HUES6 (cell line): ENCODE results near the gene IKBKE.

ENCODE experiments used
- H3K27ac ChIP-seq: 2 replicates; pipeline ENCODE4 v1.7.0; 2013; ENCODE audit warnings: low read depth, mild to moderate bottlenecking, low read length, inconsistent platforms
- H3K27me3 ChIP-seq: 2 replicates; pipeline ENCODE4 v1.6.1; 2013; ENCODE audit warnings: low read length; ENCODE audit not compliant: control insufficient read depth, insufficient read depth
- H3K36me3 ChIP-seq: 2 replicates; pipeline ENCODE4 v1.6.1; 2013; ENCODE audit warnings: low read length; ENCODE audit not compliant: control insufficient read depth, insufficient read depth
- H3K4me1 ChIP-seq: 2 replicates; pipeline ENCODE4 v1.6.1; 2013; ENCODE audit warnings: low read length; ENCODE audit not compliant: control insufficient read depth, insufficient read depth
- H3K4me3 ChIP-seq: 2 replicates; pipeline ENCODE4 v1.5.1; 2013; ENCODE audit warnings: low read depth, low read length
- H3K9ac ChIP-seq: one replicate; pipeline ENCODE4 v1.6.1; 2013; ENCODE audit warnings: mild to moderate bottlenecking, low read length
- H3K9me3 ChIP-seq: 2 replicates; pipeline ENCODE4 v1.6.1; 2013; ENCODE audit warnings: low read depth, low read length; ENCODE audit not compliant: control insufficient read depth, insufficient read depth

The IKBKE gene

GRCh38 chr1:206455289-206455665, 15.0 kb upstream of the IKBKE start:
- Histone ChIP-seq H3K27ac (no peak overlapping the region), H3K4me3 (no peak overlapping the region), H3K9ac (no peak overlapping the region), H3K4me1 (peaks cover 14% of the 10 kb centered on the region), H3K9me3 (no peaks in the 10 kb centered on the region), H3K36me3 (peaks cover 73% of the 10 kb centered on the region), H3K27me3 (no peaks in the 10 kb centered on the region)

- H3K36me3 ChIP-seq: peaks cover 69% of the 10 kb centered on the region
- no peaks in the 10 kb centered on the region for H3K9me3 ChIP-seq
- H3K4me3 ChIP-seq: no peak overlapping the region
- no peaks in the 10 kb centered on the region for H3K27me3 ChIP-seq
- no peak overlapping the region for H3K27ac ChIP-seq
- peaks cover 14% of the 10 kb centered on the region for H3K4me1 ChIP-seq
- no peak overlapping the region for H3K9ac ChIP-seq
Measured at GRCh38 chr1:206455666-206456344, 14.5 kb upstream of the IKBKE start.

GRCh38 chr1:206456577-206457370, 13.5 kb upstream of the IKBKE start:
- Histone ChIP-seq H3K9ac (no peak overlapping the region), H3K27ac (no peak overlapping the region), H3K4me1 (peaks cover 14% of the 10 kb centered on the region), H3K9me3 (no peaks in the 10 kb centered on the region), H3K4me3 (no peak overlapping the region), H3K36me3 (peaks cover 69% of the 10 kb centered on the region), H3K27me3 (no peaks in the 10 kb centered on the region)

GRCh38 chr1:206457408-206458120, 12.7 kb upstream of the IKBKE start:
- Histone ChIP-seq H3K4me3 (no peak overlapping the region), H3K27ac (no peak overlapping the region), H3K9me3 (no peaks in the 10 kb centered on the region), H3K4me1 (peaks cover 14% of the 10 kb centered on the region), H3K9ac (no peak overlapping the region), H3K36me3 (peaks cover 66% of the 10 kb centered on the region), H3K27me3 (no peaks in the 10 kb centered on the region)

GRCh38 chr1:206459703-206460102, 10.6 kb upstream of the IKBKE start:
- Histone ChIP-seq H3K4me3 (no peak overlapping the region), H3K27me3 (no peaks in the 10 kb centered on the region), H3K9me3 (no peaks in the 10 kb centered on the region), H3K4me1 (peaks cover 13% of the 10 kb centered on the region), H3K9ac (no peak overlapping the region), H3K27ac (no peak overlapping the region), H3K36me3 (peaks cover 58% of the 10 kb centered on the region)

- no peaks in the 10 kb centered on the region for H3K27me3 ChIP-seq
- peaks cover 4% of the 10 kb centered on the region; the same call in 1 of the 2 replicates for H3K4me1 ChIP-seq
- H3K9me3 ChIP-seq: no peaks in the 10 kb centered on the region
- peaks cover 46% of the 10 kb centered on the region for H3K36me3 ChIP-seq
- H3K27ac ChIP-seq: no peak overlapping the region
- H3K9ac ChIP-seq: no peak overlapping the region
- no peak overlapping the region for H3K4me3 ChIP-seq
Measured at GRCh38 chr1:206460836-206461426, 9.3 kb upstream of the IKBKE start.

- Histone ChIP-seq H3K9me3 (no peaks in the 10 kb centered on the region), H3K27ac (no peak overlapping the region), H3K36me3 (peaks cover 44% of the 10 kb centered on the region), H3K9ac (no peak overlapping the region), H3K27me3 (0 out of 2 replicates have a peak, but pooled peaks cover under 1% of the 10 kb centered on the region), H3K4me3 (no peak overlapping the region), H3K4me1 (peaks cover 1% of the 10 kb centered on the region; the same call in 1 of the 2 replicates)
Measured at GRCh38 chr1:206461602-206462455, 8.4 kb upstream of the IKBKE start.

GRCh38 chr1:206463137-206463536, 7.1 kb upstream of the IKBKE start:
- no peak overlapping the region for H3K4me3 ChIP-seq
- H3K36me3 ChIP-seq: peaks cover 35% of the 10 kb centered on the region
- H3K9ac ChIP-seq: no peak overlapping the region
- H3K27ac ChIP-seq: no peak overlapping the region
- 0 out of 2 replicates have a peak, but pooled peaks cover 3% of the 10 kb centered on the region for H3K27me3 ChIP-seq
- H3K4me1 ChIP-seq: peaks cover 3% of the 10 kb centered on the region
- no peaks in the 10 kb centered on the region for H3K9me3 ChIP-seq

GRCh38 chr1:206463911-206464310, 6.4 kb upstream of the IKBKE start:
- H3K4me3 ChIP-seq: no peak overlapping the region
- H3K27me3 ChIP-seq: 0 out of 2 replicates have a peak, but pooled peaks cover 6% of the 10 kb centered on the region
- H3K9ac ChIP-seq: no peak overlapping the region
- no peaks in the 10 kb centered on the region for H3K9me3 ChIP-seq
- peaks cover 27% of the 10 kb centered on the region for H3K36me3 ChIP-seq
- peaks cover 8% of the 10 kb centered on the region for H3K4me1 ChIP-seq
- no peak overlapping the region for H3K27ac ChIP-seq

- peaks cover 10% of the 10 kb centered on the region for H3K4me1 ChIP-seq
- 0 out of 2 replicates have a peak, but pooled peaks cover 6% of the 10 kb centered on the region for H3K27me3 ChIP-seq
- peaks cover 22% of the 10 kb centered on the region for H3K36me3 ChIP-seq
Measured at GRCh38 chr1:206464456-206464964, 5.8 kb upstream of the IKBKE start.

More at GRCh38 chr1:206464456-206464964, 5.8 kb upstream of the IKBKE start:
- no peak overlapping the region for H3K9ac ChIP-seq
- H3K9me3 ChIP-seq: no peaks in the 10 kb centered on the region
- H3K27ac ChIP-seq: no peak overlapping the region
- no peak overlapping the region for H3K4me3 ChIP-seq
